Trophoblast cell (in vitro differentiated cells and primary cell): Measurements from ENCODE around the gene ABCC6.
"Not testable (repeated sequence)": the region's sequence is repeated elsewhere in the genome, so short reads cannot be mapped to it uniquely, and the experiment has no call there.

Experiments
- DNase-seq, 2 donors: peaks; one replicate each; pipeline ENCODE4 v3.0.0-alpha.2; 2016
- H2AFZ ChIP-seq: 2 replicates; pipeline ENCODE4 v1.6.1; 2013; ENCODE audit warnings: low read length, moderate library complexity, mild to moderate bottlenecking; ENCODE audit not compliant: insufficient read depth, poor library complexity
- H2AK5ac ChIP-seq: 2 replicates; pipeline ENCODE4 v1.6.1; 2013; ENCODE audit warnings: mild to moderate bottlenecking, low read length
- H2BK120ac ChIP-seq: 2 replicates; pipeline ENCODE4 v1.6.1; 2013; ENCODE audit warnings: low read length, mild to moderate bottlenecking, moderate library complexity; ENCODE audit not compliant: insufficient read depth, poor library complexity
- H2BK12ac ChIP-seq: 2 replicates; pipeline ENCODE4 v1.6.1; 2013; ENCODE audit warnings: mild to moderate bottlenecking, low read length, moderate library complexity
- H2BK5ac ChIP-seq: 2 replicates; pipeline ENCODE4 v1.6.1; 2013; ENCODE audit warnings: low read length, low read depth, moderate library complexity, mild to moderate bottlenecking; ENCODE audit not compliant: poor library complexity
- H3K14ac ChIP-seq: 2 replicates; pipeline ENCODE4 v1.6.1; 2013; ENCODE audit warnings: mild to moderate bottlenecking, low read length
- H3K18ac ChIP-seq: 2 replicates; pipeline ENCODE4 v1.6.1; 2013; ENCODE audit warnings: mild to moderate bottlenecking, low read length
- H3K23ac ChIP-seq: 2 replicates; pipeline ENCODE4 v1.6.1; 2013; ENCODE audit warnings: low read length
- H3K27ac ChIP-seq: 2 replicates; pipeline ENCODE4 v1.5.1; 2013; ENCODE audit warnings: low read depth, mild to moderate bottlenecking, inconsistent platforms, low read length, moderate library complexity
- H3K27me3 ChIP-seq: 2 replicates; pipeline ENCODE4 v1.6.1; 2013; ENCODE audit warnings: inconsistent platforms, mild to moderate bottlenecking, low read length, moderate library complexity; ENCODE audit not compliant: insufficient read depth
- H3K36me3 ChIP-seq, 2 experiments: 1 replicate in 1 of 2; 2 replicates in 1 of 2; pipeline ENCODE4 v1.6.1; 2013; ENCODE audit warnings: low read length in 2 of 2, mild to moderate bottlenecking in 2 of 2, moderate library complexity in 1 of 2; ENCODE audit not compliant: insufficient read depth in 2 of 2, control insufficient read depth in 1 of 2
- H3K4ac ChIP-seq: 2 replicates; pipeline ENCODE4 v1.6.1; 2013; ENCODE audit warnings: low read depth, mild to moderate bottlenecking, low read length, moderate library complexity
- H3K4me1 ChIP-seq, 2 experiments: 1 replicate in 1 of 2; 2 replicates in 1 of 2; pipeline ENCODE4 v1.6.1; 2013; ENCODE audit warnings: low read length in 2 of 2, mild to moderate bottlenecking in 2 of 2, moderate library complexity in 1 of 2; ENCODE audit not compliant: insufficient read depth in 2 of 2, control insufficient read depth in 1 of 2
- H3K4me2 ChIP-seq: 2 replicates; pipeline ENCODE4 v1.6.1; 2013; ENCODE audit warnings: inconsistent platforms, mild to moderate bottlenecking, low read length, moderate library complexity
- H3K4me3 ChIP-seq: 2 replicates; pipeline ENCODE4 v1.5.1; 2013; ENCODE audit warnings: mild to moderate bottlenecking, low read depth, low read length, inconsistent platforms
- H3K79me1 ChIP-seq: one replicate; pipeline ENCODE4 v1.6.1; 2013; ENCODE audit warnings: low read length
- H3K79me2 ChIP-seq: 2 replicates; pipeline ENCODE4 v1.6.1; 2013; ENCODE audit warnings: low read length, mild to moderate bottlenecking; ENCODE audit not compliant: control insufficient read depth, insufficient read depth, poor library complexity
- H3K9ac ChIP-seq: 2 replicates; pipeline ENCODE4 v1.6.1; 2013; ENCODE audit warnings: mild to moderate bottlenecking, low read length
- H3K9me3 ChIP-seq: 2 replicates; pipeline ENCODE4 v1.6.1; 2013; ENCODE audit warnings: low read depth, mild to moderate bottlenecking, control low read depth, inconsistent platforms, low read length; ENCODE audit not compliant: insufficient read depth
- H4K12ac ChIP-seq: 2 replicates; pipeline ENCODE4 v1.6.1; 2013; ENCODE audit warnings: low read depth, mild to moderate bottlenecking, low read length, moderate library complexity
- H4K8ac ChIP-seq: 2 replicates; pipeline ENCODE4 v1.6.1; 2013; ENCODE audit warnings: low read depth, mild to moderate bottlenecking, low read length, moderate library complexity
- H4K91ac ChIP-seq: one replicate; pipeline ENCODE4 v1.6.1; 2013; ENCODE audit warnings: low read depth, mild to moderate bottlenecking, low read length, moderate library complexity
- WGBS: extraction: QIAGEN DNeasy Blood & Tissue Kit; methylation state at CpG from one replicate; pipeline ENCODE4 v1.1.7; 2013; ENCODE audit warnings: missing lambda C conversion rate; ENCODE audit not compliant: insufficient read length, insufficient coverage; ENCODE audit errors: extremely low coverage; 5-methylcytosine and 5-hydroxymethylcytosine counted together

ABCC6 gene

DNA sequence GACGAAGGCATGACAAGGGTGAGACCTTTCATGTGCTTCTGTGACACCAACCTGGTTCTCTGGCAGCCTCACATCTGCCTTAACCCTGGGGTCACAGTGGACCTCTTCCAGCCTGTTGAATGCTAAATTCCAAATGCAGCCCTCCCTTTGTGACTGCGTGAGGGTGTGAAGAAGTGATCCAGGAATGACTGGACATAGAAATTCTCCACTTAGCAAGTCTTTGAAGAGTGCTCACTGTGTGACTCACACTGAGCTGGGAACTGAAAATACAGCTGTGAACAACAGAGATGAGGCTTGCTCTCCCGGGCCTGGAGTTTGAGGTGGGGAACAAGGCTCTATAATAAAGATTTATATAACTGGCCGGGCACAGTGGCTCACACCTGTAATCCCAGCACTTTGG lies 23.9 kb downstream of the ABCC6 start:
- not testable (repeated sequence) for H2BK5ac ChIP-seq, H3K23ac ChIP-seq, H2BK120ac ChIP-seq, H2AFZ ChIP-seq, H3K4me2 ChIP-seq, H2BK12ac ChIP-seq, H4K91ac ChIP-seq, H3K4me1 ChIP-seq, H3K79me2 ChIP-seq, H3K4ac ChIP-seq, H3K27ac ChIP-seq, H3K36me3 ChIP-seq, H4K8ac ChIP-seq, H3K27me3 ChIP-seq, H3K18ac ChIP-seq, H4K12ac ChIP-seq, H3K9me3 ChIP-seq, H3K9ac ChIP-seq, H2AK5ac ChIP-seq, H3K4me3 ChIP-seq, H3K79me1 ChIP-seq, DNase-seq, H3K14ac ChIP-seq
- no CpG with 5 or more reads among the region's 4 CpGs for whole genome bisulfite sequencing

DNA sequence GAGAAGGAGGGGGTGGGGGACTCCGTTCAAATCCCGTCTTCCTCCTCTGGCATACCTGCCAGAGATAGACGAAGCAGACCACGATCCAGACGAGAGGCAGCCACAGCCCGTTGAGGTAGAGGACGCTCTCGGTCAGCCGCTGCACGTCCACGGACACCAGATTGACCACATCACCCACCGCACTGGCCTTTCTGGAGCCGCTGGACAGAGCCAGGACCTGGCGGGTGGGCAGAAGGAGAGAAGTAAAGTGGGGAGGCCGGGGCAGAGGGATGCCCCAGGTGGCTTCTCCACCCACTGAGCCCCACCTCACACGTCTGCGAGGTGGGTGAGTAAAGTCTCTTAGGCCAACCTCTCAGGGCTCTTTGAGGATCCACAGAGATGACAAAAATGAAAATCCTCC lies 25.3 kb downstream of the ABCC6 start:
- H2BK12ac ChIP-seq: no peak overlapping the region
- DNase-seq: no peak
- H2BK5ac ChIP-seq: no peak overlapping the region
- H4K12ac ChIP-seq: no peak overlapping the region
- no peak overlapping the region for H2BK120ac ChIP-seq
- H3K9ac ChIP-seq: no peak overlapping the region
- no peaks in the 10 kb centered on the region for H3K36me3 ChIP-seq
- no peak overlapping the region for H2AFZ ChIP-seq
- H3K27me3 ChIP-seq: no peaks in the 10 kb centered on the region
- H4K91ac ChIP-seq: no peak overlapping the region
- no peak overlapping the region for H3K4ac ChIP-seq
- no peak overlapping the region for H3K23ac ChIP-seq
- H3K4me3 ChIP-seq: no peak overlapping the region
- H3K79me1 ChIP-seq: no peaks in the 10 kb centered on the region
- no peak overlapping the region for H2AK5ac ChIP-seq
- no peak overlapping the region for H3K4me2 ChIP-seq
- no peaks in the 10 kb centered on the region for H3K79me2 ChIP-seq
- WGBS: no CpG with 5 or more reads among the region's 17 CpGs
- H3K4me1 ChIP-seq: no peaks in the 10 kb centered on the region
- H3K27ac ChIP-seq: no peak overlapping the region
- no peaks in the 10 kb centered on the region for H3K9me3 ChIP-seq
- H3K14ac ChIP-seq: no peak overlapping the region
- no peak overlapping the region for H3K18ac ChIP-seq
- no peak overlapping the region for H4K8ac ChIP-seq

DNA sequence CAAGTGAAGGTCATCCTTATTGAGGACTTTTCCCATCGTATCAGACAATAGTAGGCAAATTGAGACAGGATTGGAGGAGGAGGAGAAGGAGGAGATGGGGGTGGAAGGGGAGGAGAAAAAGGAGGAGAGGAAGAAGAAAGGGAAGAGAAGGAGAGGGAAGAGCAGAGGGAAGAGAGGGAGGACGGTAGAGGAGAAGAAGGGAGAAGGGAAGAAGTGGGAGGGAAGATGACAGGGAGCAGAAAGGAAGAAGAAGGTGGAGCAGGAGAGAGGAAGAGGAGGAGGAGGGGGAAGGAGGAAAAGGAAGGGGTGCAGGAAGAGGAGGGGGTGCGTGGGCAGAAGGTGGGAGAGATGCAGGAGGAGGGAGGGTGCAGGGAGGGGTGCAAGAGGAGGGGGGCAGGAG lies 26.0 kb downstream of the ABCC6 start:
- Histone ChIP-seq H3K18ac (no peak overlapping the region), H3K9me3 (no peaks in the 10 kb centered on the region), H3K4me2 (no peak overlapping the region), H4K8ac (no peak overlapping the region), H3K79me1 (no peaks in the 10 kb centered on the region), H3K9ac (no peak overlapping the region), H3K27ac (no peak overlapping the region), H3K4ac (no peak overlapping the region), H4K12ac (no peak overlapping the region), H2BK120ac (no peak overlapping the region), H3K4me1 (no peaks in the 10 kb centered on the region), H3K79me2 (no peaks in the 10 kb centered on the region), H4K91ac (no peak overlapping the region), H2AFZ (no peak overlapping the region), H3K36me3 (no peaks in the 10 kb centered on the region), H2AK5ac (no peak overlapping the region), H3K14ac (no peak overlapping the region), H3K23ac (no peak overlapping the region), H3K4me3 (no peak overlapping the region), H2BK12ac (no peak overlapping the region), H3K27me3 (no peaks in the 10 kb centered on the region), H2BK5ac (no peak overlapping the region)
- 88% methylated on average over 1 of the region's 3 CpGs for WGBS
- no peak for DNase-seq

DNA sequence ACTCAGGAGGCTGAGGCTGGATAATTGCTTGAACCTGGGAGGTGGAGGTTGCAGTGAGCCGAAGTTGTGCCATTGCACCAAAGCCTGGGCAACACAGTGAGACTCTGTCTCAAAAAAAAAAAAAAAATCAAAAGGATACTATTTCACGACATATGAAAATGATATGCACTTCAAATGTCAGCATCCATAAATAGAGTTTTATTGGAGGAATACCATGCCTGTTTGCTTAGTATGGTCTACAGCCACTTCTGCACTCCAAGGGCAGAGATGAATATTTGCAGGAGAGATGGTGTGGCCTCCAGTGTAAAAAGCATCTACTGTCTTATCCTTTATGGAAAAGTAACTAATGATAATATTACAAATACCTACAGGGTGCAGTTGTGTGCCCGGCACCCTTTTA lies 27.2 kb downstream of the ABCC6 start:
- Histone ChIP-seq H3K36me3 (no peaks in the 10 kb centered on the region), H2BK12ac (no peak overlapping the region), H3K9ac (no peak overlapping the region), H3K14ac (no peak overlapping the region), H4K8ac (no peak overlapping the region), H3K27ac (no peak overlapping the region), H4K12ac (no peak overlapping the region), H3K79me2 (no peaks in the 10 kb centered on the region), H2BK120ac (no peak overlapping the region), H3K4ac (no peak overlapping the region), H3K27me3 (no peaks in the 10 kb centered on the region), H3K4me3 (no peak overlapping the region), H3K18ac (no peak overlapping the region), H4K91ac (no peak overlapping the region), H3K79me1 (no peaks in the 10 kb centered on the region), H3K4me1 (no peaks in the 10 kb centered on the region), H3K9me3 (no peaks in the 10 kb centered on the region), H2BK5ac (no peak overlapping the region), H3K4me2 (no peak overlapping the region), H2AFZ (no peak overlapping the region), H3K23ac (no peak overlapping the region), H2AK5ac (no peak overlapping the region)
- DNase-seq: no peak
- WGBS: no CpG with 5 or more reads among the region's 3 CpGs
